Activated CD8-positive, alpha-beta memory T cell treated with anti-CD3 and anti-CD28 coated beads for 36 hours (primary cell): ENCODE measurements around the gene COMT. TPM values are rescaled to one million over a fixed set of nuclear protein-coding genes. Genes with fewer than 3 reads are reported as not detected.

Experiments used
- CTCF ChIA-PET: fragments of 350-600 bp; sonication (Branson Sonifier 250); formaldehyde crosslinking; loops from one replicate; lab custom pipeline; 2021; ENCODE audit warnings: antibody characterized with exemption; lab: Charles Lee
- POLR2A ChIA-PET: fragments of 350-600 bp; sonication (Branson Sonifier 250); formaldehyde crosslinking; loops from one replicate; lab custom pipeline; 2021; ENCODE audit warnings: antibody characterized with exemption; lab: Charles Lee
- total RNA-seq, 2 experiments: library from RNA; stranded (reverse); gene quantifications; one replicate each; pipeline ENCODE4 v1.2.3, GENCODE V29; 2021

COMT gene
- total RNA-seq, 2 experiments from 2014 or later: 92.1 to 96.2 TPM

DNA sequence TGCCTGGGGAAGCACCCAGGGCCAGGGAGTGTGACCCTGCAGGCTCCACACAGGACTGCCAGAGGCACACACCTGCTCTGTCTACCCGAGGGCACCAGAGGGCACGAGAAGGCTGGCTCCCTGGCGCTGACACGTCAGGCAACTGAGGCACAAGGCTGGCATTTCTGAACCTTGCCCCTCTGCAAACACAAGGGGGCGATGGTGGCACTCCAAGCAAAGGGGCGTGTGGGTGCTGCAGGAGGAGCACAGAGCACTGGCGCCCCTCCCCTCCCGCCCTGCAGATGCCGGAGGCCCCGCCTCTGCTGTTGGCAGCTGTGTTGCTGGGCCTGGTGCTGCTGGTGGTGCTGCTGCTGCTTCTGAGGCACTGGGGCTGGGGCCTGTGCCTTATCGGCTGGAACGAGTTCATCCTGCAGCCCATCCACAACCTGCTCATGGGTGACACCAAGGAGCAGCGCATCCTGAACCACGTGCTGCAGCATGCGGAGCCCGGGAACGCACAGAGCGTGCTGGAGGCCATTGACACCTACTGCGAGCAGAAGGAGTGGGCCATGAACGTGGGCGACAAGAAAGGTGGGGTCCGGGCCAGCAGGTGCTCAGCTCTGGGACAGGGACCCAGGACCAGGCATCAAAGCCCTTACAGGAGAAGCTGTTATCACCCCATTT is 20.8 kb downstream of the COMT start:
- ChIA-PET CTCF (no interaction called here), POLR2A (no interaction called here)

DNA sequence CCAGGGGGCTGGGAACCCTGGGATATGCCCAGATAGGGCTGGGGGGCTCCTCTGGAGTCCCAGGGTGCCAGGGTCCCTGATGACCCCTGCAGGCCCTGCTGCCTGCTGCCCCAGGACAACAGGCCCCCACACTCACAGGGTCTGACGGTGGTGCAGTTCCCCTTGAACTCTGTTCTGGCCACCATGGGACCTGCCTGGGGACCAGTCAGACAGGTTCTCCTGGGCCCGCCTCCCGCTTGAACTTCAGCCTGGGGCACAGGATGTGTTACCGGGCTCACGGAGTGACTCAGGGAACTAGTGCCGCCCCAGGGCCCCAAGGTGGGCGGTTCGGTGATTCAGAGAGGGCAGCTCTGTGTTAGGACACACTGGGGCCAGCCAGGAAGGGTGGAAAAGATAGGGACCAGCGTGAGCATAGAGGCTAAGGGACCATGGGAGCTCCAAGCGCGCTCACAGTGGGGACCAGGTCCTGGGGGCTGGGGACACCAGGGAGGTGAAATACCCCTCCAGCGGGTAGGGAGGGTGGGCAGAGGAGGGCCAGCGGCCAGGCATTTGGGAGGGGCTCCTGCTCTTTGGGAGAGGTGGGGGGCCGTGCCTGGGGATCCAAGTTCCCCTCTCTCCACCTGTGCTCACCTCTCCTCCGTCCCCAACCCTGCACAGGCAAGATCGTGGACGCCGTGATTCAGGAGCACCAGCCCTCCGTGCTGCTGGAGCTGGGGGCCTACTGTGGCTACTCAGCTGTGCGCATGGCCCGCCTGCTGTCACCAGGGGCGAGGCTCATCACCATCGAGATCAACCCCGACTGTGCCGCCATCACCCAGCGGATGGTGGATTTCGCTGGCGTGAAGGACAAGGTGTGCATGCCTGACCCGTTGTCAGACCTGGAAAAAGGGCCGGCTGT is 21.6 kb downstream of the COMT start:
- ChIA-PET POLR2A (no interaction called here), CTCF (no interaction called here)

DNA sequence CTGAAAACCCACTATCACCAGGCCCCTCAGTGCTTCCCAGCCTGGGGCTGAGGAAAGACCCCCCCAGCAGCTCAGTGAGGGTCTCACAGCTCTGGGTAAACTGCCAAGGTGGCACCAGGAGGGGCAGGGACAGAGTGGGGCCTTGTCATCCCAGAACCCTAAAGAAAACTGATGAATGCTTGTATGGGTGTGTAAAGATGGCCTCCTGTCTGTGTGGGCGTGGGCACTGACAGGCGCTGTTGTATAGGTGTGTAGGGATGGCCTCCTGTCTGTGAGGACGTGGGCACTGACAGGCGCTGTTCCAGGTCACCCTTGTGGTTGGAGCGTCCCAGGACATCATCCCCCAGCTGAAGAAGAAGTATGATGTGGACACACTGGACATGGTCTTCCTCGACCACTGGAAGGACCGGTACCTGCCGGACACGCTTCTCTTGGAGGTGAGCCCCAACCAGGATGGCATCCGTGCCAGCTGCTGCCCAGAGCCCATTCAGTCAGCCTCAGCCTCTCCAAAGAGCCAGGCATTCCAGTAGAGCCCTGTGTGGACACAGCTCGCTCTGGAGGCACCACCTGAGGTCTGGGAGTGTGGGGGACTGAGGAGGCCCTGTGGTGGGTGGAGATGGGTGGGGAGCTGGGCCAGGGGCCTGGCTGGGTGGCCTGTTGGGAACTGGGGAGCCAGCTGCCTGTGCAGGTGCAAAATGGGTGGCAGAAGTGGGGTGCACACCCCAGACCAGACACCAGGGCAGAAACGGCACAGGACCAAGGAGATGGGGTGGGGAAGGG is 22.5 kb downstream of the COMT start:
- CTCF ChIA-PET: interaction anchor here (1.5 kb wide), 1 partner anchor 11 kb away, joined by 4 read pairs; no protein-coding TSS in a partner anchor

DNA sequence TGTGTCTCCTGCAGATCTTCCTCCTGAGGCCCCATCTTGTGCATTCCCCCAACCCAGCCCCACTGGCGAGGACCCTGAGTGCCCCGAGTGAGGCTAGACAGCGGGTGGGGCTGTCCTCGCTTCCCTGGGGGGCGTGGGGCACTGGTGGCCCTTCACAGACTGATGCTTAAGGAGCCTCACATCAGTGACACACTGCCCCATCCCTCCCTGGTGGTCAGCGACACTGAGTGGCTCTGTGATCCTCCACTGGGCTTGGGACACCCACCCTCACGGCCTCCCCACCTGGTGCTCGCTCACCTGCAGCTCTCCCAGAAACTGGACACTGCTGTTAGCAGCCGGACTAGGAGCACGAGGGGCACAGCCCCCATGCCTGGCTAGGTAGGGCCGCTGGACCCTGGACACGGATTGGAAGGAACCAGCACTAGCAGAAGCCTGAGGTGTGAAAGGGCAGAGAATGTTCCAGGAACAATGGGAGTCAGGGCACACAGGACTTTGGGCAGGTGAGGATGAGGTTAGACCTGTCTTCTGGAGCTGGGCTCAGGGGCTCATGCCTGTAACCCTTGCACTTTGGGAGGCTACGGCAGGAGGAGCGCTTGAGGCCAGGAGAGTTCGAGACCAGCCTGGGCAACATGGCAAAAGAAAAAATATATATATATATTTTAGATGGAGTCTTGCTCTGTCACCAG is 23.3 kb downstream of the COMT start:
- ChIA-PET CTCF (interaction anchor here (1.5 kb wide), 1 partner anchor 12 kb away, joined by 4 read pairs; no protein-coding TSS in a partner anchor), POLR2A (no interaction called here)

More for the DNA sequence above, 22.5 kb downstream of the COMT start:
- POLR2A ChIA-PET: no interaction called here

DNA sequence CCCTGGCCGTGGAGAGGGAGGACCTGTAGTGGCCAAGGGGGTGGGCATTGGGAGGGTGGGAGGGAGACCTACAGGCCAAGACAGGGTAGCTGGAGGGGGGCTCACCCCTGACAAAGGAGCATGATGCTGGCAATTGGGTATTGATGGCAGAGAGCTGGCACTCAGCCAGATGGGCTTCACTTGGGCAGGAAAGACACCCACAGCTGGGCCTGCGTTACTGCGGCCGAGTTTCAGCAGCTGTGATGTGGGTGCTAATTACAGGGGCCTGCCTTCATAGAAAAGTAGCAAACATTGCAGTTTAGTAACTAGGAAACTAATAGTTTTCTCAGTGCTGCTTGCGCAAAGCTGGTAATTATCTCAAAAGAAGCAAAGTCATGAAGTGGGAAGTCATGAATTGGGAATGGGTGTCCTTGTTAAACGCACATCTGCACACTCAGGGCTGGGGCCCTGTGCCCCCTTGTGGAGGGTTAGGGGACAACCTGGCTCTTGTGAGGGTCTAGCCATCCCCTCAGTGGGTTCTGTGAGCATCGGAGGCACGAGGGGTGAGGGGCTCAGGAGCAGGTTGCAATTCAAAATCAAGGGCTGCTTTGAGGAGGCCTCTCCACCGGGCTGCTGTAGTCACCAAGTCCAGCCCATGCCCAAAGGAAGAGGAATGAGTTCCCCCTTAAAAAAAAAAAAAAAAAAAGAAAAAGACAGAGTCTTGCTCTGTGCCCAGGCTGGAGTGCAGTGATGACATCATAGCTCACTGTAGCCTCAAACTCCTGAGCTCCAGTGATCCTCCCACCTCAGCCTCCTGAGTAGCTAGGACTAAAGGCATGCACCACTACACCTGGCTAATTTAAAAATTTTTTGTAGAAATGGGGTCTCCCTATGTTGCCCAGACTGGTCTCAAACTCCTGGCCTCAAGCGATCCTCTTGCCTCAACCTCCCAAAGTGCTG is 24.5 kb downstream of the COMT start:
- CTCF ChIA-PET: interaction anchor here (1.0 to 1.5 kb wide), 5 partner anchors 13 to 163 kb away, joined by 3 to 4 read pairs (median 3); no protein-coding TSS in a partner anchor
- POLR2A ChIA-PET: interaction anchor here (0.7 kb wide), 1 partner anchor 12 kb away, joined by 7 read pairs; no protein-coding TSS in a partner anchor

DNA sequence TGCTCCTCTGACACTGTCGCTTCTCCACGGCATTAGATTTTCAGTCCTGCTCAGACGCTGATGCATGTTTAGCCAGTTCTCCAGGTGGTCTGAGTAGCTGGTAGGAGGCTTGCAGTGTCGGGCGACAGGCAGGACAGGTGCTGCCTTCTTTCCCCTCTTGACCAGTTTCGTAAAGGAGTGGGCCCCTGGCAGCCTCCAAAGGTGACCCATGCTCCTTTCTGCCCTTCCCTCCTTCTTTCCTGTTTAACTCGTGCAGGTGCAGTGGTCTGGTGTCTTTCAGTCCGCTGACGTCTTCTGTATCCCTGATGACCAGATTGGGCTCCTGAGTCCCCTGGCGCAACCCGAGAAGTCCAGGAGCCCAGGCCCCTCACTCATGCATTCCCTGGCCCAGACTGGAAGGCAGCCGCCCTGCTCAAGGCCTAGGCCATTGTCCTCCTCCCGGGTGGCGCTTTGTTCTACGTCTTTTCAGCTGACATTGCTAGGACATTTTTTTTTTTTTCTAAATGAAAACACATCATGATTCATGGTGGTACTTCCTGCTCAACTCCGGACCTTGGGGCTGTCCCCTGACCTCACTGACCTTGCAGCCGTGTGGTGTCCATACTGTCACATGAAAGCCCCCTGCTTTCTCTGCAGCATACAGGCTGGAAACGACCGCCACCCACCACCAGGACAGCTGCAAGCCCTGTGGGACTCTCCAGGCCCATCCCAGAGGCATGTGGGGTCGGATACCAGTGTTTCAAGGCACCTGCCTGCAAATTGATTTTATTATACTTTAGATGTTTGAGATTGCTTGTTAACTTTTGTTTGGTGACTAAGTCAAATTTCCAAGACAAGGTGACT is 25.6 kb downstream of the COMT start:
- ChIA-PET CTCF (interaction anchor here (1.0 to 1.1 kb wide), 3 partner anchors 45 to 64 kb away, joined by 3 read pairs; no protein-coding TSS in a partner anchor), POLR2A (interaction anchor here (0.7 kb wide), 1 partner anchor 13 kb away, joined by 7 read pairs; no protein-coding TSS in a partner anchor)

DNA sequence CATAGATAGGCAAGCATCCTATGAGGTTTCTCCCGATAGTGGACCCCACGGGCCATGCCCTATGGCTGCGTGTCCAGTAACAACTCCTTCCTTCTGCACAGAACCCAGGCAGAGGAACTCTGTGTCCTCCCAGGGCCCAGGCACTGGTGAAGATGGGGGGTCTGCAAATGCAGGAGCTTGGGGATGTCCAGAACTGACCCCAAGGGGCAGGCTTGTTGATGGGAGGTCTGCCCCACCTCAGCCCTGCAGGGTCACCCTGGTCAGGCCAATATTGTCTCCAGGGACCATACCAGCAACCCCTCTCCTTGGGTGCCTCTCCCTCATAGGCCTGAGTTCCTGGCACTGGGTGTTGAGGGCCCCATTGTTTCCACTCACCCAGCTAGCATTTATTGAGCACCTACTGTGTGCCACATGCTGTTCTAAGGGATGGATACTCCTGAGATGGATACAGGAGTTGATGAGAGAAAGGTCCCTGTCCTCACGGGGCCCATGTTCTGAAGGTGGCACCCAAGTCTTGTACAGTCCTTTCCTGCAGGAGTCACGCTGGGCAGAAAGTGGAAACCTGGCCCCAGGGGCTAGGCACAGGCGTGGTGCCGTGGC is 26.4 kb downstream of the COMT start:
- ChIA-PET CTCF (no interaction called here), POLR2A (no interaction called here)

DNA sequence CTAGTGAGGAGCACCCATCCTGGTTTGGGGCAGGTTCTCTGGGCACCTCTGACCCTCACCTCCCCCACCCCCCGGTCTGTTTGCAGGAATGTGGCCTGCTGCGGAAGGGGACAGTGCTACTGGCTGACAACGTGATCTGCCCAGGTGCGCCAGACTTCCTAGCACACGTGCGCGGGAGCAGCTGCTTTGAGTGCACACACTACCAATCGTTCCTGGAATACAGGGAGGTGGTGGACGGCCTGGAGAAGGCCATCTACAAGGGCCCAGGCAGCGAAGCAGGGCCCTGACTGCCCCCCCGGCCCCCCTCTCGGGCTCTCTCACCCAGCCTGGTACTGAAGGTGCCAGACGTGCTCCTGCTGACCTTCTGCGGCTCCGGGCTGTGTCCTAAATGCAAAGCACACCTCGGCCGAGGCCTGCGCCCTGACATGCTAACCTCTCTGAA is 26.9 kb downstream of the COMT start:
- CTCF ChIA-PET: interaction anchor here (4.8 kb wide), 1 partner anchor 45 kb away, joined by 37 read pairs; no protein-coding TSS in a partner anchor
- POLR2A ChIA-PET: no interaction called here

DNA sequence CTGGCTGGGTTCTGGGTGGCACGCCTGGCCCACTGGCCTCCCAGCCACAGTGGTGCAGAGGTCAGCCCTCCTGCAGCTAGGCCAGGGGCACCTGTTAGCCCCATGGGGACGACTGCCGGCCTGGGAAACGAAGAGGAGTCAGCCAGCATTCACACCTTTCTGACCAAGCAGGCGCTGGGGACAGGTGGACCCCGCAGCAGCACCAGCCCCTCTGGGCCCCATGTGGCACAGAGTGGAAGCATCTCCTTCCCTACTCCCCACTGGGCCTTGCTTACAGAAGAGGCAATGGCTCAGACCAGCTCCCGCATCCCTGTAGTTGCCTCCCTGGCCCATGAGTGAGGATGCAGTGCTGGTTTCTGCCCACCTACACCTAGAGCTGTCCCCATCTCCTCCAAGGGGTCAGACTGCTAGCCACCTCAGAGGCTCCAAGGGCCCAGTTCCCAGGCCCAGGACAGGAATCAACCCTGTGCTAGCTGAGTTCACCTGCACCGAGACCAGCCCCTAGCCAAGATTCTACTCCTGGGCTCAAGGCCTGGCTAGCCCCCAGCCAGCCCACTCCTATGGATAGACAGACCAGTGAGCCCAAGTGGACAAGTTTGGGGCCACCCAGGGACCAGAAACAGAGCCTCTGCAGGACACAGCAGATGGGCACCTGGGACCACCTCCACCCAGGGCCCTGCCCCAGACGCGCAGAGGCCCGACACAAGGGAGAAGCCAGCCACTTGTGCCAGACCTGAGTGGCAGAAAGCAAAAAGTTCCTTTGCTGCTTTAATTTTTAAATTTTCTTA is 27.8 kb downstream of the COMT start:
- POLR2A ChIA-PET: no interaction called here
- CTCF ChIA-PET: interaction anchor here (1.3 to 4.8 kb wide), 8 partner anchors 16 to 239 kb away, joined by 3 to 37 read pairs (median 4); partner anchors contain the start of genes GNB1L and RTL10

DNA sequence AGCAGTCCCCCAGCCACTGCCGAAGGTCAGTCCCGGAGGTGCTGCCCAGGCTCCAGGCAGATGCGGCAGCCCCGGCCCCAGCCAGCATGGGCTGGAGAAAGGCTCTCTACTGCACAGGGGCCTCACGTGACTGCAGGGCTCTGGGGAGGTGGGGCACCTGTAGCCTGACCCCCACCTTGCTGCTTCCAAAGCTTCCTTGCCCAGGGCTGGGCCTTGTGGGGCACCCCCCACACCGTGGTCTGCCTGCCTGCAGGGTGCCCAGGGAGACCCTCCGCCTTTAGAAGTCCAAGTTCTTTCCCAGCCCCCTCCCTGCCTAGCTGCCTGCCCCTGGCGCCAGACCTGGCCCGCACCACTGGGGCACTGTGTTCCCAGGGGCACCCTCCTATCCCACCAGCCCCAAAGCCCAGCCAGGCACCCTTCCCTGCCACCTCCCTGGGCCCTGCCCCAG is 28.5 kb downstream of the COMT start:
- ChIA-PET CTCF (interaction anchor here (0.6 to 4.8 kb wide), 17 partner anchors 14 to 239 kb away, joined by 3 to 37 read pairs (median 4); partner anchors contain the start of genes GNB1L and RTL10), POLR2A (no interaction called here)

DNA sequence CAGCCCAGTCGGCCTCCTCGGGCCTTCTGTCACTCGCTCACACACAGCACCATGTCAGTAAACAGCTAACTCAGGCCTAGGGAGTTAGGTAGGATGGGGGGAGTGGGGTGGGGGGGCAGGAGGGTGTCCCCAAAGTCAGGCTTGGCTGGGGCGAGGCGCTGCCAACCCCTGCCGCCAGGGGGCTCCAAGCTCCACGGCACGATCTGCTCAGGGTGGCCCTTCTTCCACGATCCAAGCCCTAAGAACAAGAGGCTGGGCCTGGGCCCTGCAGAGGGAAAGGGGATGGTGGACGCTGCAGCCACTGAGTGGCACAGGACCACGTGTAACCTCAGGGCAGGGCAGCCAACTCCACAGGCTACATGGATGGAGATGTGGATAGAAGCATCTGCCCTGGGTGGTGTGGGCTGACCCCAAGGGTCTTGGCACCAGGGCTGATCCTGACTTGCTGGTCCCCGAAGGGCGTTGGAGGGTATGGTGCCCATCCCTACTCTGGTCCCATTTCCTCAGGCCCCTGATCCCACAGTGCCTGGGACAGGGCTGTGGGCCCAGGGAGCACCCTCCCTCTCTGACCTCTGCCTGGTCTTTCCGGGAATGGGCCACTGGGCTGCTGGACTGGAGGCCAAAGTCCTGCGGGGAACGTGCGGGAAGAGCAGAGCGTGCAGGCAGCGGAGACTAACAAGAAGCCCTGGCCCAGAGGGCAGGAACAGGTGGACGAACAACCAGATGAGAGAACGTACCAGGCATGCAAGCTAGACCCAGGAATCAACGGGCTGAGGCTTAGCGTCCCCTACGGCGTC is 29.1 kb downstream of the COMT start:
- ChIA-PET CTCF (interaction anchor here (0.6 to 4.8 kb wide), 18 partner anchors 14 to 186 kb away, joined by 3 to 37 read pairs (median 4); partner anchors contain the start of genes GNB1L and RTL10), POLR2A (no interaction called here)

DNA sequence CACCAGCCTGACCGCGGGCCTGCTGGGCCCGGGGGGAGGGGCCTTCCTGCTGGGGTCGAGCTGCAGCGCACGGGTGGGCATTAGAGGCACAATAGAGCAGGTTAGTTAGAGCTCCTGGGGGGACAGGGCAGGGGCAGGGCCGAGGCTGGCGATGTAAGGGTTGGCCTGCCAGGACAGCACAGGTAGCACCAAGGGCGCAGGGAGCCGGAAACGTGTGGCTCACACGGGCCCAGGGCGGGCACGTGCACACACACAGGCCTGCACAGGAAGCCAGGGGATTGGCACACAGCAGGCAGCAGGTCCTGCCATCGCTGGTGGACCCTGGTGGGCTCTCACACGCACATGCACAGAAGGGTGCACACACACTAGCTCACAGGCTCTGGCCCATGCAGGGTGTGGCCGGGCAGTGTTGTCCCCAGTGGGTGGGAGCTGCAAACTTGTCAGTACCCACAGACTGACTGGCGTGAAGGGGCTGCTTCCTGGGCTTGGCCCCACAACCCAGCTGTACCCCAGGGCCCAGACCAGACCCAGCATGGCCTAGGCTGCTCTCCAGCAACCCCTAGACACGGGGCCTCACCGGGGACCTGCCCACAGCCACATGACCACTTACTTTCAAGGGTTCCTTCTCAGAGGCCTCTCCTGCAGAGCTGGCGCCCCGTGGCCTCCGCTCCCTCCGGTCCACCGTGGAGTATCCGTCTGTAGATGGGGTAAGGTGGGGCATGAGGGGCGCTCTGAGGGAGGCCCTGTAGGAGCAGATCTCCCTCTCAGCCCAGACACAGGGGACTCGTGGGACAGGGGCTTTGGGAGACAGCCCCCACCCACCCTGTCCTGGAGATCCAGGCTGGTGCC is 29.9 kb downstream of the COMT start:
- POLR2A ChIA-PET: no interaction called here

DNA sequence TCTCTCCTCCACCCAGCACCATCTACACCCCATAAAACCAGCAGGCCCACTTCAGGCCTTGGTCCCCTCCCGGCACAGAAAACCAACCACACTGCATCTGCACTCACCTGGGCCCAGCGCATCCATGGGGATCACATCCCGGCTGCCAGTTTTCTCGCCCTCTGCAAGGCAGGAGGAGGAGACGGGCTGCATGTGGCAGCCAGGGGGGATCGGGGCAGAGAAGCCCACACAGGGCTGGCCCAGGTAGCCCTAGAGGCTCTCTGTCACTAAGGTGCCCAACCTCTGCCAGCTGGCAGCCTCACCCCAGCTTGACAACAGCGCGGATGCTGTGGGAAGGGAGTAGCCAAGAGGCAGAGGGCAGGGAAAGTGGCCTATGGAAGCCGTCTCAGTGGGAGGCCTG is 30.7 kb downstream of the COMT start:
- ChIA-PET CTCF (interaction anchor here (2.0 to 4.8 kb wide), 3 partner anchors 41 to 242 kb away, joined by 5 to 37 read pairs (median 11); no protein-coding TSS in a partner anchor), POLR2A (no interaction called here)

More for the DNA sequence above, 29.9 kb downstream of the COMT start:
- CTCF ChIA-PET: interaction anchor here (0.5 to 4.8 kb wide), 12 partner anchors 18 to 357 kb away, joined by 3 to 37 read pairs (median 5); partner anchors contain the start of genes GNB1L and RTL10
